K562 (cell line): ENCODE data around the gene HDGFL1.

Experiments used
- EZH2 ChIP-seq: IDR thresholded peaks from 2 replicates; pipeline ENCODE4 v1.6.1; 2012; ENCODE audit warnings: low read depth, mild to moderate bottlenecking, inconsistent platforms, low read length, borderline replicate concordance
- NRF1 ChIP-seq, 2 experiments: fragments of 450-650 bp; IDR thresholded peaks in 1 of 2; conservative IDR thresholded peaks in 1 of 2; 2 replicates each; pipeline ENCODE4 v1.6.1; 2014; ENCODE audit warnings: mild to moderate bottlenecking in 2 of 2
- STAG1 ChIP-seq: sonication (generic); formaldehyde crosslinking; IDR thresholded peaks from 2 replicates; pipeline ENCODE4 v1.5.0; 2020; ENCODE audit warnings: missing genetic modification reagents, borderline replicate concordance
- TEAD4 ChIP-seq, 2 experiments: sonication (generic) in 1 of 2; formaldehyde crosslinking in 1 of 2; IDR thresholded peaks; 2 replicates each; pipeline versions ENCODE4 v1.6.1 to v1.8.0; 2012 to 2022; ENCODE audit warnings: borderline replicate concordance in 1 of 2, inconsistent platforms in 1 of 2, low read length in 1 of 2, mild to moderate bottlenecking in 1 of 2, missing genetic modification reagents in 1 of 2

GRCh38 chr6:22583230-22583629 is 13.9 kb downstream of the HDGFL1 start:
- TF ChIP-seq EZH2, result no peak
- TF ChIP-seq NRF1 (conservative IDR thresholded peaks at IDR 0.05 in 1 of 2, IDR thresholded peaks at IDR 0.05 in 1 of 2), result no peak
- no peak for TF ChIP-seq TEAD4 (IDR thresholded peaks at IDR 0.05; ENCODE audit: low read length)
- no peak for TF ChIP-seq TEAD4 (CRISPR knock-in tag; IDR thresholded peaks at IDR 0.05; ENCODE audit: borderline replicate concordance)
- no peak for TF ChIP-seq STAG1 (CRISPR knock-in tag)
